Glomerular visceral epithelial cell (primary cell): ENCODE measurements around the gene TM2D3.

Experiments used
- DNase-seq: peaks from one replicate; pipeline ENCODE4 v3.0.0-alpha.2; 2016; ENCODE audit errors: extremely low spot score

TM2D3 gene

DNA sequence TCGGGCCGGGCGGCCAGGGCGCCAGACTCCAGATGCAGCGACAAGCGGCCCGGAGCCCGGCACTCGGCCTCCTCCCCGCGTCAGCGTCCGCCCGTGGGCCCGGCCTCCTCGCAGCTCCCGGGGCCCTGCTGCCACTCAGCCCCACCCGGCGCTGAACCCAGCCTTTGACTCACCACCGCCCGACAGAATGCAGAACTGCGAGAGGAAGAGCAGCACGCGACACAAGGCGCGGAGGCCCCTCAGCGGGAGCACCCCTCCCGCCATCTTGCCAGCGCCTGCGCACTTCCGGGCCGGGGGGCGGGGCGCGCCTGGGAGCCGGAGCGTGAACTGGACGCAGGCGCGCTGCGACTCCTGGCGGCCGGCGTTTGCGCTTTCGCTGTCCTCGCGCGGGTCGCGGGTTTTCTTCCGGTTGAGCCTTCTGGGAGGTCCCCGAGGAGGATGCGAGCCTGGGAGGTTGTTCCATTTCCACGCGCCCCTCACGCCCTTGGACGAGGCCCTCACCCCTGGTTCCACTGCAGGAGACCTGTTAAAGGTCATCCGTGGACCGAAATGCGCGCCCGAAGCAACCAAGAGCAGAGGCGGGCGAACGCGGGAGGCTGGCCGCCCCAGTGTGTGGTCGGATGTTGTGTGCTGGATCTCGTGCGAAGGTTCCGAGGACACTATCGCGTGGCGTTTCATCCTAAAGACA lies at the start of gene TM2D3:
Gene TM2D3, minus strand, starts transcription at position 284 of the 688 bp plus-strand sequence. Its CDS starts 20 bp downstream, at position 264.
- peak; percentile 91 for DNase-seq

DNA sequence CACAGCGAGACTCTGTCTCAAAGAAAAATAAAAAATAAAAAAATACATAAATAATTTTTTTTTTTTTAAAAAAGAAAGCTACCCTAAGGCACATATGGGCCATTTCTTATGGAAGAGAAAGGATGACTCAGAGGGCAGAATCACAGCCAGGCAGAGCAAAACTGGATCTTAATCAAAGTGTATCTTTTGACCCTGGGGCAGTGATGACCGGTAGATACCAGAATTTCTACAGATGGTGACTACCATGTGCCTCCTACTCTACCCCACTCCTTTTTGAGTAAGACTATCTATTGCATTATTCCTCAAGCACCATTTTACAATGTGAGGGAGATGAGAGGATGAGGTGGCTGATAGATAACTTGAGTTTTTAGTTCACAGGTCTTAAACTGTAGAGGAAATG lies 46.1 kb upstream of the TM2D3 start:
- no peak for DNase-seq

DNA sequence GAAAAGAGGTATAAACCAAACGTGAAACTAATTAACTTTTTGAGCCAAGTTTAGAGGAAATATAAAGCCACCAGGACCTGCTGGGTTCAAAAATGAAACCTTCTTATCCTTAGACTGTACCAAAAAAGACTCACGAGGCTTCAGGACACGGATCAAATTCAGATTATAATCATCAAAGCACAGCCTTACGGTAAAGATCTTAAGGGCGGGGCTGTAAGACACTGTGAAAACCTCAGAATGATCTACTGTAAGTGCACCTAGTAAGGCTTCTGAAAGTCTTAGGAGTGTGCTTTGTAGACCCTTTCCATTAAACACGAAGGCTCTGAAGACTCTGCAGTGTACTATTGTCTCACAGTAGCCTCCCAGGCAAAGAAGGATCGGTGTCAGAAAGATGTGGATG lies 45.3 kb upstream of the TM2D3 start:
- DNase-seq: no peak

- no peak for DNase-seq
Measured at GRCh38 chr15:101696829-101697228, 44.6 kb upstream of the TM2D3 start.

DNA sequence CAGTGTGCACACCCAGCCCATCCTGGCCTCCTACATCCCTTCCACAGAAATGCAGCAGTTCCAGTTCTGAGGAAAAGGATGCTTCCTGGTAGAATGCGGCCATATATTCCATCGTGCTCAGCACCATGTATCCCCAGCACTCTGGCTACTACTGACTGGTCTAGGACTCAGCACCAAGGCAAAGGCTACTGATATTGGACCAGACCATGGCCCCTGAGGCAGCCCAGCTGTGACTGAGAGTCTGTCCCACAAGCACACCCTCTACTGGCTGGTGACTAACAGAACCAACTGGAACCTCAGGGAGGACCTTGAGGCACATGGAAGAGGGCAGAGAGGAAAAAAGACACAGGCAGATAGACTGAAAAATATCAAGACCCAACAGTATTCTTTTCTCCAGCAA lies 42.1 kb upstream of the TM2D3 start:
- DNase-seq: no peak

DNA sequence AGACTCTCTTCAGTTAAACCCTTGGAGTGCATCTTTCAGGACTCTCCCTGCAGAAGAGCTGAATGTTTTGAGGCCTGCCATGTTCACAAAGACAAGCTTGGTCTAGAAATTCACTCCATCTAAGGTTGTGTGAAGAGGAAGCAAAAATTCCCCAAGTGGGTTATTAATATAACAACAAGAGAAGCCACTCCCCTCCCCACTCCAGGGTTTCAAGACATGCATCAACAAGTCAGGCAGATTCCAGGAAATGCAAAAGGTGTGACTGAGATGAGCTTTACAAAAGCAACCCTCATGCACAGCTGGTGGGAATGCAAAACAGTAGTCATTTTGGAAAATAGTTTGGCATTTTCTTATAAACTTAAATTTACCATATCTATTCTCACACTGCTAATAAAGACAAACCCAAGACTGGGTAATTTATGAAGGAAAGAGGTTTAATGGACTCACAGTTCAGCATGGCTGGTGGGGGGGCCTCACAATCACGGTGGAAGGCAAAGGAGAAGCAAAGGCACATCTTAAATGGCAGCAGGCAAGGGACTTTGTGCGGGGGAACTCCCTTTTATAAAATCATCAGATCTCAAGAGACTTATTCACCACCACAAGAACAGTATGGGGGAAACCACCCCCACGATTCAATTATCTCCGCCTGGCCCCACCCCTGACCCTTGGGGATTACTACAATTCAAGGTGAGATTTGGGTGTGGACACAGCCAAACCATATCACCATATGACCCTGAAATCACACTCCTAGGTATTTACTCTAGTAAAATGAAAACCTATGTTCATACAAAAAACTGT lies 40.8 kb upstream of the TM2D3 start:
- no peak for DNase-seq

- no peak for DNase-seq
Measured at GRCh38 chr15:101689901-101690300, 37.7 kb upstream of the TM2D3 start.

DNA sequence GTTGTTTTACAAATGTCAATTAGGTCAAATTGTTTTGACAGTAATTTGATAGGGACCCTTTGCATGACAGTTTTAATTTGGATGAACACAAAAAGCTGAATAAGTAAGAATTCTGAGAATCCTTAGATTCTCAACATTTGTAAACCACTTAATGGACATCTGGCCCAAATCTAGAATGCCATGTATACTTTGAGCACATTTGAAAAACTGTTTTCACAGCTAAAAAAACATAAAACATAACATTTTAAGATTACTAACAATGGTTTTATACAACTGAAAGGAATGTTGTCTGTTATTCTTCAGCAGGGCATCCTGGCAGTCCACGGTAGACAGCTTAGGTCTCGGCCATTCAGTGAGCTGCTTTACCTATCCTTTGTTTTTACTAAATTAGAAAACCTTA lies 34.5 kb upstream of the TM2D3 start:
- no peak for DNase-seq

DNA sequence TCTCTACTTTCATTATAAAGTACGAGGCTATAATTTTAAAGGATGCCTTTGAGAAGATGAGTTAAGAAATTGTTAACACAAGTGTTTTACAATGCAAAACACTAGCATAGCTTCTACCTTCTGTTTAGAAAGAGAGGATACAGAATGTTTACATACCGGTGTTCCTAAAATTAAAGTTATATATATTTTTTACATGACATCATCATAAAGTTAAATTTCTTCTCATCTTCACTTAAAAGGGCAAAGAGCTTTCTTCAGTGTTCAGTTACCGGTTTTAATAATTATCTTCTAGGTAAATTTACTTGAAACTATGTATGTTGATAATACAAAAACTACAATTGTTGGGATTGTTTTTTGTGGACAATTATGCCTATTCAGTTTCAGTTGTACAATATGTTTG lies 32.7 kb upstream of the TM2D3 start:
- no peak for DNase-seq

DNA sequence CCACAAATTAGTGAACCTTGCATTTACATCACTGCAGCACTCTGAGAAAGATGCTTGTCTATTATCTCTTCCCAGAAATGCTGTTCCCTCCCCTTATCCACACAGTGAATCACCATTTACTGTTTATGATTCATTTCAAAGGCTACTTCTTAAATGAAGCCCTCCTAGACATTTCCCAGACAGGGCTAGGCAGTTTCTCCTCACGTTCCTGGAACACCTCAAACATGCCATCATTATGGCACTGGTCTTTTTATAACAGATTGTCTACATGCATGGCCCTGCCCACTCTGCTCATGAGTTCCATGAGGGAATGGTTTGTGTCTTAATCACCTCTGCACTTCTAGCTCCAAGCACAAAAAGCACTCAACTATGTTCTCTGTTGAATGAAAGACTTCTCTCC lies 32.2 kb upstream of the TM2D3 start:
- peak; percentile 40 for DNase-seq

DNA sequence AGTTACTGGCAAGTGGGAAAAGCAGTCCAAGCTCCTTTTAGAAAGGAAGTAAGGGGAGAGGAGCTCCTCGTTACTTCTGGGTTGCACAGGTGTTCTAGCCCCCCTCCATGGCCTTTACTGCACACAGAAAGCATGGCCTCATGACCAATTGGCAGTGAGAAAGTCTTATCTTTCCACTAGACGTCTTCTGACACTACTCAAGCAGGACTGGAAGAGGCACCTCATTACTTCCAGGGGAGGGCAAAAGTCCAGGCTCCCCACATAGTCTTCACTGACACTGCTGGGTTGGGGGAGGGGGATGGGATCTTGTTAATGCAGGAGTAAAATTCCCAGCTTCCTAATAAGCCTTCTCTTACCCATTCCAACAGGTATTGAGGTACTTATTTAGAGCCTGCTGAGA lies 27.6 kb upstream of the TM2D3 start:
- DNase-seq: no peak

GRCh38 chr15:101676921-101677329 lies 24.7 kb upstream of the TM2D3 start:
- DNase-seq: no peak

GRCh38 chr15:101675796-101676582 lies 23.8 kb upstream of the TM2D3 start:
- peak; percentile 31 for DNase-seq

DNA sequence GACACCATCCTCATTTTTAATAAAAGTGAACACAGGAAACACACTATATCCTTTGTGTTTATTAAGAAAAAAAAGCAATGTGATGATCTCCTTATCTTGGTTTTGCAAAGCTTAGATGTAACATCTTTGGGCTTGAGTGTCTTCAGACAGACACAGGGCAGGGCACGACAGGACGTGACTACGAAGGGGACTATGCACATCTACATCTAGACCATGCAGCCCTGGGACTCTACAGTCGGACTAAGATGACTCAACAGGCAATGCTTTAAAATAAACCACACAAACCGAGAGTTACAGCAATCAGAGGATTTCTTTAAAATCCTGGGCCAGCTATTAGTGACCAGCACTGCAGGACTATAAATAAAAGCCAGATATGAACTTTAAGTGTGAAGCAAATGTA lies 22.8 kb upstream of the TM2D3 start:
- DNase-seq: peak; percentile 39

- DNase-seq: no peak
Measured at GRCh38 chr15:101672298-101672697, 20.1 kb upstream of the TM2D3 start.

- no peak for DNase-seq
Measured at GRCh38 chr15:101669744-101670143, 17.6 kb upstream of the TM2D3 start.

GRCh38 chr15:101667881-101668280 lies 15.7 kb upstream of the TM2D3 start:
- no peak for DNase-seq

DNA sequence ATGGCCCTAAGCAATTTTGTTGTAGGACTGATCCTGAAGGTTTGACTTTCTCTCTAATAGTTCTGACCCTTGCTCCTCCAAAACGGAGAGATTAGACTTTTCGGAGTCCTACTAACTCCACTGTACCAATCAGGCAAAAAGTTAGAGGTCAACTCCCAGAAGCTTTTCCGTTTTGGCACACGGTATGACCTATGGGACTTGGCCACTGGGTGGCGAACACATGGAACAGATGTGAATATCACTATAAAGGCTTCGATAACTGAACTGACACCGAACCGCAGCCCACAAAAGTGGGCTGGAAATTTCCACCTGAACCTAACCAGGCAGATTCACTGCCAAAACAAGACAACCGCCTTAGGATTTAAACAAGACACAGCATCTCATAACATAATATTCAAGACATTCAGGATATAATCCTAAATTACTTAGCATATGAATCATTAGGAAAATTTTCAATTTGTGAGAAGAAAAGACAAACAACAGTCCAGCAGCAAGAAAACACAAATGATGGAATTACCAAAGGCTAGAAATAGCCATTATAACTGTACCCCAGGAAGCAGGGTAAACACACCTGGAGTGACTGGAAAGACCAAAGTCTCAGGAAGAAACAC lies 12.2 kb upstream of the TM2D3 start:
- no peak for DNase-seq

GRCh38 chr15:101662203-101662602 lies 10.0 kb upstream of the TM2D3 start:
- no peak for DNase-seq

GRCh38 chr15:101660005-101660404 lies 7.8 kb upstream of the TM2D3 start:
- DNase-seq: no peak

DNA sequence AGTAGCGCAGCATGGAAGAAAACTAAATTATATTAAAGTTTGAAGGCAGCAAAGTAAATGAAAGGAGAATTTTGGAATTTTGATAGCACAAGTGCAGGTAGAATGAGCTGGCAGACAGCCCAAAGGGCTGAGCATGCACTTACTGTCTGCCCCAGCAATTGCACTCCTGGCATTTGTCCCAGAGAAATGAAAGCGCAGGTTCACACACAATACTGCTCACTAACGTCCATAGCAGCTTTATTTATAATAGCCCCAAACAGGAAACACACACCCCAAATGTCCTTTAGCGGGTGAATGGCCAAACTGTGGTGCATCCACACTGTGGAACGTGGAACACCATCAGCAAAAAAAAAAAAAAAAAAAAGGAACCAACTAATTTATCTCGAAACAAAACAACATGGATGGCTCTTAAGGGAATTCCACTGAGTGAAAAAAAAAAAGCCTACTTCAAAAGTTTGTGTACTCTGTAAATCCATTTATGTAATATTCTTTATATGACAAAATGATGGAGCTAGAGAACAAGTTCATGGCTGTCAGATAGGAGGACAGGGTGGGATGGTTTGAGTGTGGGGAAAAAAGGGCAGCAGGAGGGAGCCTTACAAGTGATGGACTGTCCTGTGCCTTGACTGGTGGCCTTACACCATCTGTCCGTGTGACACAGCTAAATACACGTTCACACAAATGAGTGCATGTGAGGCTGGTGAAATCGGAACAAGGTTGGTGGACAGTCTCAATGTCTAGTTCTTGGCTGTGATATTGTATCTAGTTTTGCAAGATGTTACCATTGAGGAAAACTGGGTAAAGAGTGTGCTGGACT lies 6.0 kb upstream of the TM2D3 start:
- no peak for DNase-seq
